Stimulated activated CD4-positive, alpha-beta T cell treated with anti-CD3 and anti-CD28 coated beads, Interleukin-12 subunit alpha, Interleukin-12 subunit beta, amount 100 ng/mL, for 48 hours (primary cell): Measurements from ENCODE around the gene ACOT11.
"Not testable (repeated sequence)": the region's sequence is repeated elsewhere in the genome, so short reads cannot be mapped to it uniquely, and the experiment has no call there.

ENCODE experiments used
- DNase-seq, 3 donors: peaks; one replicate each; pipeline ENCODE4 v3.0.0-alpha.2; 2020; ENCODE audit warnings: low read depth in 2 of 3, low spot score in 1 of 3

Gene ACOT11

DNA sequence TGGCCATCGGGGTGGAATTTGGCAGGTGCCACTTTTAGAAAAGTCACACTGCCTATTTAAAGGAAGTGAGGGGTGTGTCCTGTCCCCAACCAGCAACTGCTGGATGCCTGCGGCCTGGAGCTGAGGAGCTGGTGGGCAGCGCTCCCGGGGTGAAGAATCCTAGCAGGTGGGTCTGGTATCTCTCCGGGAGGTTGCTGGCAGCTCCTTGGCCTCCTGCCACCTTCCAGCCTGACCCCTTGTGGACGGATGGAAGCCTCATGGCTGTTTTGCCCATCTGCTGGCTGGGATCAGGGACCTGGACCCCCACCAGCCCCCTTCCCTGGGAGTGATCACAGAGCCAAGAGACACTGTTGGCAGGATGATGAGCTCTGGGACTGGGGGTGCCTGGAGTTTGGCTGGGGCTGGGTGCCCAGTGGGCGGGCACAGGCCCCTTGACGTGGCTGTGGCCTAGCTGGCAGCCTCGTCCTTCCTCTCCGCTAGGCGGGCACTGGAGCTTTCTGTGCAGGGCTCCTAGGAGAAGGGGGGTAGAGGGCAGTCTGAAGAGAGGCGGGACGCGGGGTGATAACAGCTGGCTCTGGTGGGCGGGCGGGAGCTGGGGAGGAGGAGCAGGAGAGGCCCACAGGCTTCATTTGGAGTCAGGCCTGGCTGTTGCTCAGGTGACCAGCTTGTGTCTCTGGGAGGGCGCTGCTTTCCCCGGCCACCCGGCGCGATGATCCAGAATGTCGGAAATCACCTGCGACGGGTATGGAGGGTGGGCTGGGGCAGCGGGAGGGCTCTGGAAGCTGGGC is at the start of gene ACOT11:
Gene ACOT11, plus strand, starts transcription at position 628 of the 788 bp plus-strand sequence. Its CDS starts 82 bp downstream, at position 710.
- no peak for DNase-seq

DNA sequence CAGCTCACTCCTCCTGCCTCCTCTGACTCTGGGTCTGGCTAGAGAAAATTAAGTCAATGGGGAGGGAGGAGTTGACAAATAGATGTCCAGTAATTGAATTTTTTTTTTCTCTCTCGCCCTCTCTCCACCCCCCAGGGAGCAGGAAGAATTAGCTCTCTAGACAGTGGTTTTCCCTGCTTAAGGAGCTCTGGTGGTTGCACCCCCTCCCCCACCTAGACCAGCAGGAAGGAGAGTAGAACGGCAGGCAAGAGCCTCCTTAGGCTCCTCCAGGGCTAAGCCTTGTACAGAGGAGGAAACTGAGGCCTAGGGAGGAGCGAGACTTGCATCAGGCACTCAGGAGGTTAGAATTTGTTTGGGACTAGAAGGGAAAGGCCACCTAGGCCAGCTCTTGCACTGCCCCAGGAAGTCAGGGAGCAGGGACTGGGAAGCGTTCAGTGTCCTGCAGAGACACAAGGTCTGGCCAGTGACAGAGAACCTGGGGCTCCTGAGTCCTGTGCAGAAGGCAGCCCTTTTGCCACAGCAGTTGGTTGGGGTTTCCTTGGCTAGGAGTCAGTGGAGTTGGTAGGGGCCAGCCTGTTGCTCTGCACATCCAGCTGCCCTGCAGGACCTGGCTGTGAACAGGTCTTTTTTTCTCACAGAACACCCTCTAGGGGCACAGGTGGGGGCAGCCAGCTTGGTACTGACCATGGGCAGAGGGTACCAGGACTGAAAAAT is 49.5 kb upstream of the ACOT11 start:
- no peak for DNase-seq

DNA sequence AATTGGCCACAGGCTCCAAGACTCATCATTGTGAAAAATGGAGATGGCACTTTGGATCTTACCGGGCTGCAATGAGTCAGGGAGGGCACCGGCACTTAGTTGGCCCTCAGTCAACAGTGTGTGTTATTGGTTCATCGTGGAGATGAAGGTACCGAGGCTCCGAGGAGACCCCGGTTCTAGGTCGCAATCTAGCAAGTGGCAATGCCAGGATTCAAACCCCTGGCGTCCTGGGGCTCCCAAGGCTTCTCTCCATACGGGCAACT is 49.0 kb upstream of the ACOT11 start:
- DNase-seq: no peak

DNA sequence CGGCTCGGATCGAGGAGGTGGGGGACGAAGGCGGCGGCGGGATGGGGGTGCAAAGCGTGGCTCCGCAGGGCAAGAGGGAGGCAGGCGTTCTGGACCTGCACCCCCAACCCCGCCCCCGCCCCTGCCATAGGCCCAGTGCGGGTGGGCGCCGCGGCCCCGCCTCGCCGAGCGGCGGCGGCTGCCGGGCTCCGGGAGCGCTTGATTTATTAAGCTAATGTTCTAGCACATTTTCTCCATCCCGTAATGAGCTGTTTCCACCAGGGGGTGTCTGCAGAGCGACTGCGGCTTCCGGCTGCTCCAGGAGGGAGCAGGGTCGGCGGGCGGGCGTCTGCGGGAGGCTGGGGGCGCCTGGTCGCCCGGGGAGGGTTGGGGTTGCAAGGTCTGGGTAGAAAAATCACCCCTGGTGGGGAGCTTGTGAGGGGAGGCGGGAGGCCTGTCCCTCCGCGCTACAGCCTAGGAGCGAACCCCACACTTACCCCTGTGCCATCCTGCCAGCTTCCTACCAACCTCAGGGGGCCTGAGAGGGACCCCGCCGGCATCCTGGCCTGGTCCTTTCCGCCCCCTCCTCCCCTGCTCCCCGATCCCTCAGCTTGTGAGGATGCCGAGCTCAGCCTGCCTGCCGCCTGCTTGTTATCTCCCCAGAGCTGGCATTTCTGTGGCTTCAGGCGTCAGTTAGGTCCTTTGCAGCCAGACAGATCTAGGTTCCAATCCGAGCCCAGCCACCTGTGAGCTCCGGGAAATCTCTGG is 48.5 kb upstream of the ACOT11 start:
- no peak for DNase-seq

DNA sequence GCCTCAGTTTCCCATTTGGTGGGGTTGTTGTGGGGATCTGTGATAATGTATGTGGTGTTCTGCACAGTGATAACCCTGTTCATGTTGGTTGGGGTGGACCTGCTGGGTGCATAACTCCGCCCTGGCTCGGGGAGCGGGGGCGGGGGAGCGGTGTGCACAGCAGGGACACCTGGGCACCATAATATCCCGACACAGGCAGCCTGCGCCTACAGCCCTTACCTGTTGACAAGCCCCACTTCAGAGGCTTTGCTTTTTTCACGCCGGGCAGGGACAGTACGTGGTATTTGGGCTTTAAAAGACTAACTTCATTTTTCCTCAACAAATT is 48.0 kb upstream of the ACOT11 start:
- DNase-seq: no peak

DNA sequence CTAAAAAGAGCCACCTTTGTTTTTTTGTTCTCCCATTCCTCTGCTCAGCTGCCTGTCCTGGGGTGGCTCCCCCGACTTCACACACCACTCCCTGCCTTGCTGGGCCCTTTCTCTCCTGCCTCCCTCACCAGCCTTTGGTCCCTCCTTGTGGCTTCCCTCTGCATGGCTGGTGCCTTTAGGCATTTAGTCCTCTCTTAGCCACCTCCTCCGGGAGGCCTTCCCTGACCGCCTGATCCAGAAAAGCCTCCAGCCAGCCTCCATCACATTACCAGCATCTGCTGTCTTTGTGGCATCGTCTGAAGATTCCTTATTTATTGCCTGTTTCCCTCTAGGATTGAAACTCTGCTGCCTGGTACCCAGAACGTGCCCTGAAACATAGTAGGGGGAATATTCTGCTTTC is 46.2 kb upstream of the ACOT11 start:
- DNase-seq: no peak

DNA sequence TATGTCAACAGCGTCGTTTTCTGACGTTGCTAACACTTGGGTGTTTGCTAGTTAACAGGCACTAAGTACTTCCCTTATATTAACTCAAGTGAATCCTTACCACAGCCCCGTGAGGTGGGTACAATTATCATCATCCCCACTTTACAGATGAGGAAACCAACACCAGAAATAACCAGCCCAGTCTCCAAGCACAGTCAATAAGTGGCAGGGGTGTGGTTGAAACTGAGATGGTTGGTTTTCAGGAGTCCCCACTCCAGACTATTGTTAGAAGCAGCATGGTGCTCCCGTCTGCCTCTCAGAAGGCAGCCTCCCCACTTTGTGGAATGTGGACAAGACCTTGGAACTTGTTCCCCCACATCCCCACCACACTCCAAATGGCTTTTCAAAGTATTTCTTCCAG is 45.7 kb upstream of the ACOT11 start:
- DNase-seq: no peak

DNA sequence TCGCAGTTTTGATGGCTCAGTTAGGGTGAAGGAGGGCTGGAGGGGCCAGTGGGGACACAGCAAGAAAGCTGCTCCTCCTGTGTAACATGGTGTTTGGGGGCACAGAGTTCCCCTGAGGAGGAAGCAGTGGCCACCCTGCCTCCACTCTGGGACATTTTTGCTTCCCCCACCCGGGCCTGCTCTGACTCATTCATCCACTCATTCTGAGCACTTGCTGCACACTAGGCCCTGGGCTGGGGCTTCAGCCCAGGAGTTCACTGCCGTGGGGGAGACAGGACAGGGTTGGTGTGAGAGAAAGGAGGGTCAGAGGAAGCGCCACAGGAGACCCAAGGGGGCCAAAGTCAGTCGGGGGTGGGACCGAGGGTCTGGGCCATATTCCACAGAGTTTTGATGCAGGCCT is 41.4 kb upstream of the ACOT11 start:
- no peak for DNase-seq

DNA sequence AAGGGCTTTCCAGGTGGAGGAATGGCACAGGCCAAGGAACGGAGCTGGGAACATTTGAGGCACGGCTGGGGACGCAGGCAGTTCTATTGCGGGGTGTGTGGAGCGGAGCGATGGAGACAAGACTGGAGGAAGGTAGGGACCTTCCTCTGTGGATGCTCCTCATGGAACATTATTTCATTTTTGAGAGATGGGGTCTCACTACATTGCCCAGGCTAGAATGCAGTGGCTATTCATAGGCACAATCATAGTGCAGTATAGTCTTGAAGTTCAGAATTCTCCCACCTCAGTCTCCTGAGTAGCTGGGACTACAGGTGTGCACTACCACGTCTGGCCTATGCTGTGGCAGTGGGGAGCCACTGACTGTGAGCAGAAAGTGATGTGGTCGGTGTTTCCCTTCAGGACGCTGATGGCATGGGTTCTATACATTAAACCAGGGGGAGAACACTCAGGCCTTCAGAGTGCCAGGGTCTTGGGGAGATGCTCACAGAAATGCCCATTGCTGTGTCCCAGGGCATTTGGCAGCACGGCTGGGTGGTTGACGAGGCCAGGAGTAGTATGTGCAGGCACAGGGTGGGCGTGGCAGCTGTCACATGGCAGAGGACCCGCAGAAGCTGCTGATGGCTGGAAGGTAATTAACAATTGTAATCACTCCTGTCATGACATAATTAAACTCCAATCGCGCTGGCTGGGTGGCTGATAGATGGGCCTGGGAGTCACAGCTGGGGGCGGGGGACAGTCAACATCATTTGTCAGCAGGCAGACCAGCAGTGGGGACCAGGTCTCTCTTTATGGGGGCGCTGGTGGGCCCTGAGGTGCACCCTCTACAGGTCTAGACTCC is 40.8 kb upstream of the ACOT11 start:
- DNase-seq: no peak

DNA sequence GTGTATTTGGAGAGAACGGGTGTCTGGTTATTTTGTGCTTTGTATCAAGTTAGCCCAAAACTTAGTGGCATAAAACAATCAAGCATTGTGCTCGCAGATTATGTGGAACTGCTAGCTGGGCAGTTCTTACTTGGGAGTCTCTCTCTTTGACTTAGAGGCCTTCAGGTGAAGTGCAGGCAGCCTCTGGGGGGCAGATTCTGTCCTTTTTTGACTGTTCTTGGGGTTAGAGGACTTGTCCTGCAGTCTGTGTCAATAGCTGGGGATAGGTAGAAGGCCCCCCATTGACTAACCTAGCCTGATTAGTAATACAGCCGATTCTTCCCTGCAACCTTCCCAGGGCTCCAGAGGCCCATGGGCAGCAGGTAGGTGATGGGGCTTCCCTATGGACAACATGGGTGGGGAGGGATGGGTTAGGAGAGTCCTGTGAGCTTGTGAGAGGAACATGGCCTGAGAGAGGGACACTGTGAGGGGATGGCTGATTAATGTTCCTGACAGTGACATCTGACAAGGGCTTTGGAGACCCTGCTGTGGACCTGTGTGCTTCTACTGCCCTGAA is 37.2 kb upstream of the ACOT11 start:
- DNase-seq: no peak

DNA sequence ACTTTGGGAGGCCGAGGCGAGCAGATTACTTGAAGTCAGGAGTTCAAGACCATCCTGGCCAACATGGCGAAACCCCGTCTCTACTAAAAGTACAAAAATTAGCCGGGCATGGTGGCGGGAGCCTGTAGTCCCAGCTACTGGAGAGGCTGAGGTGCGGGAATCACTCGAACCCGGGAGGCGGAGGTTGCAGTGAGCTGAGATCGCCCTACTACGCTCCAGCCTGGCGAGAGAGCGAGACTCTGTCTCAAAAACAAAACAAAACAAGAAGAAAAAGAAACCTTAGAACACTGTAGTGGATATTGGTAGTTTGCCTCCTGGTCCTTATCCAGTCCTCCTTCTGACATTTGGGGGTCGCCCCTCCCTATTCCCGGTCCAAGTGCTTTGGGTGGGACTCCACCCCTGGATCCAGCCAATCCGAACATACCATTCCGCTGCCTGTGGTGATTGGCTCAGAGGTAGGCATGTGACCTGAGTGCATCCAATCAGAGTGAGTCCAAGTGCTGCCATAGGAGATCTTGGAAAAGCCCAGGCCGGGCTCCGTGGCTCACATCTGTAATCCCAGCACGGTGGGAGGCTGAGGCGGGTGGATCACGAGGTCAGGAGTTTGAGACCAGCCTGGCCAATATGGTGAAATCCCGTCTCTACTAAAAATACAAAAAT is 34.0 kb upstream of the ACOT11 start:
- not testable (repeated sequence) for DNase-seq

DNA sequence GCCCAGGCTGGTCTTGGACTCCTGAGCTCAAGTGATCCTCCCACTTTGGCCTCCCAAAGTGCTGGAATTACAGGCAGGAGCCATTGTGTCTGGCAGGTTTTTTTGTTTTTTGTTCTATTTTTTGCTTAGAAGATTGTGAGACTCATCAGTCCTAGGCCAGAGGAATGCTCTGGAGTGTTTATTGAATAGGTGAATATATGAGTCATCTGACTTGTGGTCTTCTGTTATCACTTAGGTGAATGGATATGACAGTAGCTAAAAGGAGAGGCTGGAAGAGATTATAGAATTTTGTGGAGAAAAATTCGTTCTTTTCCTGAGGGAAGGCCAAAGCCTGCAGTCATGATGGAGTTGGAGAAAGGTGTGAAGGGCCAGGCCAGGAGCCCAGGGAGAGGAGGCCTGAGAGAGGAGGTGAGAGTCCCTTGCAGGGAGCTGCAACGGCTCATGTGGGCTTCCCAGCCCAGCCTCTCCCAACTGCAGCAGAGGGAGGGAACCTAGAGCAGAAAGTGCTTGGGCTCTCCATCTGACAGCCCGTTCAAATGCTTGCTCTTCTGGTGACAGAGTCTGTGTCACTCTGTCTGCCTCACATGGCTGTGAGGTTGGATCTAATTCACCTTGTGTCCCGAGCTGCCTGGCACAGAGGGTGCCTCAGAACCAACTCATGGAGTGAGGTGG is 31.6 kb upstream of the ACOT11 start:
- no peak for DNase-seq

DNA sequence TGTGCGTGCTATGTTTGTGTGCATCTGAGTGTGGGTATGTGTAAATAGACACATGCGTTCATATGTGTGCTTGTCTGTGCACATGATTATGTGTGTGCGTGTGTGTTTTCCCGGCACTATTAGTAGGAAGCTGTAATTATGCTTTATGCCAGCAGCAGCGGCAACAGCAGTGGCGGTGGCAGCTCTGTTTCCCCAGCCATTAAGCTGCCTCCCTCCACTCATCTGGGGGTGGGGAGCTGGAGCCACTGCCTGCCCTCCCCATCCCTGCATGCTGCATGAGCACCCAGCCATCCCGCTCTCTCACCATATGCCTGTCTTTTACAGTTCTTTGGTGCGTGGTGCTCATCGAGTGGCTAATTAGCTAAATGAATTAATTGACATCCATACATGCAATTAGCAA is 30.5 kb upstream of the ACOT11 start:
- no peak for DNase-seq

DNA sequence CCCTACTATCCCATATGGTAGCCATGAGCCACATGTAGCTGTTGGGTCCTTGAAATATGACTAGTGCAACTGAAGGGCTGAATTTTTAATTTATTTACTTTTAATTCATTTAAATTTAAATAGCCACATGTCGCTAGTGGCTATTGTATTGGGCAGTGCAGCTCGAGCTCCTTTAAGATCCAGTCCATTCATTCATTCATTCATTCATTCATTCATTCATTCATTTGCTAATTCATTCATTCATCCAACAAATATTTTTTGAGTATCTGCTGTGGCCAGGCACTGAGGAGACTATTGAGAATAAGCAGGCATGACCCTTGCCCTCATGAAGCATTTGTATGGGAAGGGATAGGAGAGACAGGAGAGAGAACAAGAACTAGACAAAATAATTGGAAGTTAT is 29.5 kb upstream of the ACOT11 start:
- no peak for DNase-seq

DNA sequence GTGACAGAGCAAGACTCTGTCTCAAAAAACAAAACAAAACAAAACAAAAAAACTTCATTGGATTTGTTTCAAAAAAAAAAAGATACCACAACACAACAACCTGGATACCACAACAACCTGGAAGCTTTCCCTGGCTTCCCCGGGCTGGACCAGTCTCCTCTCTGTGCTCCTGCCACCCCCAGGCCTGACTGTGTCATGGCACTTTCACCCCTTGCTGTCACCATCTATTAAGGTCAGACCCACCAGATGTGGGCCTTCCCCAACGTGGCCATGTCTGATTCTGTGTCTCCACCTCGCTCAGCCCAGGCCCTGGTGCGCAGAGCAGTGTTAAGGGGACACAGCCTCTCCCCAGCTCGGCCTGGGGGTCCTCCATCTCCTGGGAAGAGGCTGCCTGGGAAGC is 28.3 kb upstream of the ACOT11 start:
- DNase-seq: no peak

DNA sequence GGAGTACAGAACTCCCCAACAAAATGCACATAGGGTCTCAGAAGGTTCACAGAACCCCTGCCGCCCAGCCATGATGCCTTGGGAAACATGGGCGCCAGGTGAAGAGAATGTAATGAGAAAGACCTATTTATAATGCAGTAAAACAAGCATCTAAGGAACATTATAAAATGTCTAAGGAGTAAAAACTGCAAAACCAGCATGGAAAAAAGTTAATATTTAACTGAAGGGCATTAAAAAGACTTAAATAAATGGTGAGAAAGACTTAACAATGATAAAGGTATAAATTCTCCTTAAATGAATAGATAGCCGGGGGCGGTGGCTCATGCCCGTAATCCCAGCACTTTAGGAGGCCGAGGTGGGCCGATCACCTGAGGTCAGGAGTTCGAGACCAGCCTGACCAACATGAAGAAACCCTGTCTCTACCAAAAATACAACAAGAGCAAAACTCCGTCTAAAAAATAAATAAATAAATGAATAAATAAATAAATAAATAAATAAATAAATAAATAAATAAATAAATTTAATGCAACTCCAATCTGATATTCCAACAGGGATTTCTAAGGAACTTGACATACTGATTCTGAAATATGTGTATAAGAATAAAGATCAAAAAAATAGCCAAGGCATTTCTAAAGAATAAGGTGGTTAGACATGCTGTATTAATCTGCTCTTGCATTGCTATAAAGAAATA is 27.3 kb upstream of the ACOT11 start:
- DNase-seq: no peak

DNA sequence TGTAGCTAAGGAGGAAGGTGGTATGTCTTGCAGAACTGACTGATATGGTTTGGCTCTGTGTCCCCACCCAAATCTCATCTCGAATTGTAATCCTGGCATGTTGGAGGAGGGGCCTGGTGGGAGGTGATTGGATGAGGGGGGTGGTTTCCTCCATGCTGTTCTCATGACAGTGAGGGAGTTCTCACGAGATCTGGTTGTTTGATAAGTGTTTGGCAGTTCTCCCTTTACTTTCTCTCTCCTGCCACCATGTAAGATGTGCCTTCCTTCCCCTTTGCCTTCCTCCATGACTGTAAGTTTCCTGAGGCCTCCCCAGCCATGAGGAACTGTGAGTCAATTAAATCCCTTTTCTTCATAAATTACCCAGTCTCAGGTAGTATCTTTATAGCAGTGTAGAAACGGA is 21.5 kb upstream of the ACOT11 start:
- not testable (repeated sequence) for DNase-seq

DNA sequence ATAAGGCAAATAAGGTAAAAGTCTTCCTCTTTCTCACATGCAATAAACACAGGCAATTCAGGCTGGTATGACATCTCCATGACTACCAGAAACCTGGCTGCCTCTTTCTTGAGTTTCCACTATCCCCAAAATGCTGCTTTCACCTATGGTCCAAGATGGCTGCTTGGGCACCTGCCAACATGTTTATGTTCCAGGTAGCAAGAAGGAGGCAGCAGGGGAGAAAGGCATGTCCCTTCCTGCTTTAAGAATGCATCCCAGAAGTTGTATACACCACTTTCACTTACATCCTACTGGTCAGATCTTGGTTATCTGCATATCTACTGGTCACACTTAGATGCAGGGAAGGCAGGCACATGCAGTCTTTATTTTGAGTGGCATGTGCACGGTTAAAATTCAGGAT is 19.4 kb upstream of the ACOT11 start:
- no peak for DNase-seq

DNA sequence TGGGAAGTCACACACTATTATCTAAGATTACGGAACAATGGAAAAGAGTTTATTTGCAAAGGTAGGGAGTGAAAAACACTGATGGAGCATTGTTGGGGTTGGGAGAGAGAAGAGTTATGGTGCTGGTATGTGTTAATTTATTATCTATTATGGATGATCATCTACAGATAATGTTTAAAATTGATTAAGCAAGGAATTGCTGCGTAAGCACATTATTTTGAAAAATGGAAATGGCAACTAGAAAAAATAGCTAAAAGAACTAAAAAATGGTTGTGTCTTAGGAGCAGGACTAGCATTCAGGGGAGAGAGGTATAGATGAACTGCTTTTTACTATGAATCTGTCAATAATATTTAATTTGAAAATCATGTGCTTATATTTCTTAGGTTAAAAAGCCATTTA is 16.0 kb upstream of the ACOT11 start:
- DNase-seq: no peak

DNA sequence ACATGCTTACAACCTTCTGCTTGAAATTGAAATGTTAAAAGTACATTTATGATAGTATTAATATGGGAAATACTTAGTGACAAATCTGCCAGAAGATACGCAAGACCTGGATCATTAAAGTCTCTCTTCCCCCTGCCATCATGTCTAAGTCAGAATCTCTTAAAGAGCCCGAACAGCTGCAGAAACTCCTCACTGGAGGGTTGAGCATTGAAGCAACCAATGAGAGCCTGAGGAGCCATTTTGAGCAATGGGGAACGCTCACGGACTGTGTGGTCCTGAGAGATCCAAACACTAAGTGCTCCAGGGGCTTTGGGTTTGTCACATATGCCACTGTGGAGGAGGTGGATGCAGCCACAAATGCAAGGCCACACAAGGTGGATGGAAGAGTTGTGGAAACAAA is 11.4 kb upstream of the ACOT11 start:
- DNase-seq: not testable (repeated sequence)
